NCI-H2196 (cell line): ENCODE results near the gene LIPC.

Experiments
- DNase-seq: peaks from one replicate; lab custom pipeline; 2025; ENCODE audit not compliant: unreplicated experiment; lab: John Stamatoyannopoulos, UW

LIPC gene

DNA sequence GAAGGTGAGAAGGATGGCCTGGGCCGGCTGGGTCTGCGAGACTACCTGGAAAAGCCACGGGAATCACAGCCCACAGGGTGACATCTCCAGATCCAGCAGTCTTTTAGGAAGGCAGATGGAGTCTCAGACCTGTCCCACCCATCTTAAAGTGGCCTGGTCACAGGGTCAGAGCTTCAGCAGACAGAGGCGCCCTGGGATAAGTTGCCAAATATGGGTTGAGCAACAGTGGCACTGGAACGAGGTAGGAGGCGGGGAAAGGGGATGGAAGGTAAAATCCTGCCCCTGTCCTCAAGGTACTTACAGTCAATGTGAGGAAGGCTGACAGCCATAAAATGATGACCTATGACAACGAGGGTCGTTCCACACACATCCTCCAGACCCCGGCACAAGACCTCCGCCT, 80.7 kb downstream of the LIPC start:
- DNase-seq: no peak

DNA sequence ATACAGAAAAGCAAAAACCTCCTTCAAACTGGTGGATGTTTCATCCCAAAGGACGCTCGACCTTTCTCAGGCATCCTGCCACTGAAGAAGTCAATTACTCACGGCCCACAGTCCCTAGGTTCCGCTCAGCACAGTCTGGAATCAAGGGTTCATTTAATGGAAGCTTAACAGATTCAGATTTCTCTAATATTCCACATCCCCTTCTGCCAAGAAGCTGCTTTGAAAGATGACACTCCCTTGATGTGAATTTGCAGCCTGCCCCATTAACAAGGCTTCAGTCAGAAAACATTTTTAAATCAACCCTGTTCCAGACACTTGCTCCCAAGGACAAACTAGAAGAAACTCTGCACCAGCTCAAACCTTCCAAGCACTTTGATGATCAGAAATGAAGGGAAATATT, 81.2 kb downstream of the LIPC start:
- DNase-seq: no peak

DNA sequence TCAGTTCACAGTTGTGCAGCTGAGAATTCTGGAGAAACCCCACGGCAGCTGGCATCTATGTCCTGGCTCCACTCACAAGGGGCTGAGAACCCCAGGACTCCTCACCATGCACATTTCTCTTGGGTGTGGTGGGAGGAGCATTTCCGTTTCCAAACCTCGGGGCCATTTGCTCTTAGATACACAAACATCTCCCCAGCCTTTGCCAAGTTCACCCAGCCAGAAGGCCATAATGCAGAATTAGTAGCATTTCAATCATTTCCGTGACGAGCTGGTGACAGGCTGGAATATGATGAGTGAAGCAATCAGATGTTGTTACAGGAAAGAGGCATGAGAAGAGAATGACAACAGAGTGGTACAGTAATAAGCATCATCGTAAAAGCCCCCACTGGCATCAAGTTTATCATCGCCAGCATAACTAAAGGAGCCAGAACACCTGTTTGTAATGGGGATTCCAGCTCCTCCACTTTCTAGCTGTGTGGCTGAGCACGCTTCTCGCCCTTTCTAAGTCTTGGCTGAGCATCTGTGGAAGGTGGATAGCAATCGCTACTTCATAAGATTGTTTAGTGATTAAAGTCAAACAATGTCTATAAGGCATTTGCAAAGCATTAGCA, 82.0 kb downstream of the LIPC start:
- no peak for DNase-seq

DNA sequence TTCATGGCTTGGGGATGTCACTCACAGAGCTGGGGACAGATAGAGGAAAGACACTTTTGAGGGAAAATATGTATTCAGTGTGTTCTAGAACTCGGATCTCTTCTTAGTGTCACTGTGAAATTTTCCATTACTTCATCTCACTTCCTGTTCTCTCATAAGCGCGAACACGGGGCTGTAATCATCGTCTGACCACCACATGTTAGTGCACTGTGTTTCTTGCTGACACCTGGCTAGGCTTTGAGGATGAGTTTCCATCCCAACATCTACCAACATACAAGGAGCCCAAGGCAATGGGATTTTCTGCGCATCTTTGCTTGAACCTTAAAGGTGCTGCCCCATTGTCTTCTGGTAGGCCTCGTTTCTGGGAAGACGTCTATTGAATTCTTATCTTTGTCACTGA, 84.0 kb downstream of the LIPC start:
- no peak for DNase-seq

DNA sequence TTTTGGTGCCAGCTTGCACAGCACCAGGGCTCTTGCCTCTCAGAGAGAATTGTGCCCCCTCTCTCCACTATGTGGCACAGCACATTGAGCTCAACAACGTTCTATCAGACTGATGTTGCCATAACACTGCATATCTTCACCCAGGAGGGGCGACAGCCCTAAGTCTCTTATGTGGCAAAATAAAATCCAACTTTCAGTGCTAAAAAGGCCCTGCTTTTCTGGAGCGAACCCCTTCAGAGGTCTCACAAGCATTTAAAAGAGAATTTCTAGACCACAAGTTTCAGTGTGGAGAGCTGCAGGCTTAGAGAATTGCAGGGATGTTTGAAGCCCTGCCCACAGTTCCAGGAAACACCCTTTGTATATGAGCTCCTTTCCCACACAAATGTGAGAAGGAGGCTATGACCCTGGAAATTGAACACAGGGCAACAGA, 85.5 kb downstream of the LIPC start:
- no peak for DNase-seq

DNA sequence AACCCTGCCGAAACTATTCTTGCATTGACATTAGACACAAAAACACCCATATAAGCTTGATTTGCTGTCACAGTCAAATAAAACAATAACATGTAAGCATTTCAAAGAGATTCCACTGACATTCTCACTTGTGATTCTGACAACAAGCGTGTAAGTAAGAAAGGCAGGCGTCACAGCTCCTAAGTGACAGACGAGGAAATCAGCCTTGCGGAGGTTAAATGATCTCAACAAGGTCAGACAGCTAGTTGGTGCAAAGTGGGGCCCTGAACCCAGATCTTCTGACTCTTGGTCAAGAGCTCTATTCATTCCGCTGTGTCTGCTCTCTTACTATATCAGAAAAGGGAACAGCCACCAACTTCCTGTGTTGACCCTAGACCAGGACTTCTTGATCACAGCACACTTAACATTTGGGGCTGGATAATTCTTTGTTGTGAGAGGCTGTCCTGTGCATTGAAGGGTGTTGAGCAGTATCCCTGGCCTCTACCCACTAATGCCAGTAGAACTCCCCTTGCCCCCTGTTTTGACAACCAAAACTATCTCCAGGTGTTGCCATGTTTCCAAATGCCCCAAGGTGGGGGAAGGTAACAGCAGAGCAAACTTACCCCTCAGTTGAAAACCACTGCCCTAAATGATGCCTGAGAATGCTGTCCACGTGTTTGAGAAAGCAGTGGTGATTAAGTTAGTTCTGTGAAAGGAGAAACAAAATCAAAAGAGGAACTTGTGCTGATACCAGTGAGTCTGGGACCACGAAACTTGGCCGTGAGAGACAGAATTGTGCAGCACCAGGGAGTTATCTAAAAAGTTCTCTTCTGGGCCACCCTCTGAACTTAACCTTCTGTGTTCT, 86.1 kb downstream of the LIPC start:
- DNase-seq: no peak

DNA sequence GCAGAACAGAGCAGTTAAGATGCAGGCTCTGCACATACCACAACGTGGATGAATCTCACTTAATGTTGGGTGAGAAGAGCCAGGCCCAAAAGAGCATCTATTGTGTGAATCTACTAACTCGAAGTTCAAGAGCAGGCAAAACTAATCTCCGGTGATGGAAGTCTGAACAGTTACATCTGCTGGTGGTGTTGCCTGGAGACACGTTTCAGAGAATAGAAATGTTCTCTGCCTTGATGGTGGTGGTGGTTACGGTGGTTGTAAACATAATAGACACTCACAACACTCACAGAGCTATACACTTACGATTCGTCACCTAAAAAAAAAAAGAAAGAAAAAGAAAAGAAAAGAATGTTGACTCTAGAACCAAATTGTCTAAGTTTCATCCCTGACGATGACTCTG, 86.8 kb downstream of the LIPC start:
- DNase-seq: no peak

DNA sequence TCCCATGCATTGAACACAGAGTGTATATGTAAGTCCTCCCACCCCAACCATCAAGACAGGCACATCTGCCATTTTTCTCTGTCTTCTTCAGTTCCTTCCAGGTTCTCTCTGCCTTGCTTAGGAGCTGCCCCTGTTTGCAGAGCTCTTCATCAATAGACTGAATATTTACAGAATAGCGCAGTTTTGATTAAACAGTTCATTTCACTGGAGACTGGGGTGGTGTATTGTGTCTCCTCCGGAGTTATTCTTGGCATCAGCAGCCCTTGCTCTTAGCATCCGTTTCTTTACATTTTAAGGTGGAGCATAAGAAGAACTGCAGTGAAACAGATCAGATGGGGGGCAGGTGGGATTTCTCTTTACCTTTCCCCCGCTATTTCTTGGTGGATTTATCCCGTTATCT, 87.7 kb downstream of the LIPC start:
- DNase-seq: no peak

DNA sequence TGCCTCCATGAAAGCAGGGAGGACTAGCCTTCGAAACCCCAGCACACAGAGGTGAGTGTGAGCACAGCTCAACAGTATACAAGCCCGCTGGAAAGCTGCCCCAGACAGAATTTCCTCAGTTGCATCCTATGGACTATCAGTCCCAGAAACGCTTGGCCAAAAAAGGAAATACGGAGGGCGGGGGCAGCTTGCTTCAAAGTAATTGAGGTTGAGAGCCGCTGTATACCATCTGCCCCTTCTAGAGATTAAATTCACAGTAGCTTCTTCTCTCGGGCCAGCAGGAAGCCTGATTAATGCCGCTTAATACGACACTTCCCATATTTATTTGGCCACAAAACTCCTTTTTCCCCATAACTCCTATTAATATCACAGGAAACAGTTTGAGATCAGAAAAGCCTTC, 88.7 kb downstream of the LIPC start:
- DNase-seq: no peak

DNA sequence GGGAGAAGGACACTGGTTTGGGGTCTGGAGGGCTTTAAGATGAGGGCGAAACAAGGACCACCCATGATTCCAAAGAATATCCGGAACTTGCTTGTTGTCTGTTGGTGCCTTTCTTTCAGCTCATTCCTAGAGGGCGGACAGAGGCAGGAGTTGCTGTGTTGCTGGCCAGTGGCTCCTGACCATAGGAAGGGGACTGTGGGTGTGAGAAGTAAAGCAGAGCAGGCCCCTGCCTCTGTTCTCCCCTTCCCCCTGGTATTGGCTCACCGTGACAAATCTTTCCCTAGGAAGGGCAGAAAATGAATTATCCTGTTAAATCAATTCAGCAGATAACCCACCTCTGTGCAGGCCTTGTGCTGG, 89.1 kb downstream of the LIPC start:
- no peak for DNase-seq

DNA sequence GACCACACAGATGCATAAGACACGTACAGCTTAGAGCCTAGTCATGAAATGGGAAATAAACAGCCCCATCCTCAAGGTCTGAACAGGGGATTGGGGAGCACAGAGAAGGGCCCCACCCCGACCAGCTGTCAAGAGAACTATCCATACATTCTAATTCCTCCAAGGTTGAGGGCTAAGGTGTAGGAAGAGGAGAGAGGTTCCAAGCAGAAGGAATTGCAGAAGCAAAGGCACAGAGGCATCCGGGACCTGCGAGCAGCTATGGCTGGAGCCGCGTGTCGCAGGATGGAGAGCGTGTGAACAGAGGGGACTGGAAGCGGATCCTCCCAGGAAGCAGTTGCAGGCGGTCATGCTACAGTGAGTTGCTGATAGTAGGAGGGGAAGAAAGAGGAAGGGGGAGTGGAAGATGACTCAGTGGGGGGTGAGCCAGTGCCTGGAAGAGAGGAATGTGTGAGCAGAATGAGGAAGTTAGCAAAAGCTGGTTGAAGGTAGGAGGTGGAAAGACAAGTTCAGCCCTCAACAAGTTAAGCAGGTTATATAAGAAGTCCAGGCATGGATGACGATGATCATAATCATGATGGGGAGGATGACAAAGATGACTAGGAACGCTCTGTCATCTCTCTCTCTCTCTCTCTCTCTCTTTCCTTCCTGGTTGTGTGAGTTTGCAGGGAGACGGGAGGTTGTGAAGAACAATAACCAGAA, 89.7 kb downstream of the LIPC start:
- DNase-seq: no peak

DNA sequence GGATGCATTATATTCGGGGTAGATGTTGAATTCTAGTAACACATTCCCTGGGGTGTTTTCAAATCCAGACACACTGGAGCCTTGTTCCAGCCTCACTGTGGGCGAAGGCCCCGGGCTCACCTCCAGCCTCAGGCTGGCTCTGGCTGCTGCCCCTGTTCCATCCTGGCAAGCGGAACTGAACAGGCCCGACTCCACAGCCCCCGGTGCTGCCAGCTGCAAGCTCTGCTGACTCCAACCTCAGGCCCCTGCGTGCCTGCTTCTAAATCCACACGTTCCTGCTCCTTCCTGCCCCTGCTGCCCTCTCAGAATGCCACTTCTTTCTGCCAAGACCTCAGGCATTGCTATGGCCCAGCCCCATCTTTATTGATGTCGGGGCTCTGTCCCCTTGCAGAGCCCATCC, 90.6 kb downstream of the LIPC start:
- no peak for DNase-seq

DNA sequence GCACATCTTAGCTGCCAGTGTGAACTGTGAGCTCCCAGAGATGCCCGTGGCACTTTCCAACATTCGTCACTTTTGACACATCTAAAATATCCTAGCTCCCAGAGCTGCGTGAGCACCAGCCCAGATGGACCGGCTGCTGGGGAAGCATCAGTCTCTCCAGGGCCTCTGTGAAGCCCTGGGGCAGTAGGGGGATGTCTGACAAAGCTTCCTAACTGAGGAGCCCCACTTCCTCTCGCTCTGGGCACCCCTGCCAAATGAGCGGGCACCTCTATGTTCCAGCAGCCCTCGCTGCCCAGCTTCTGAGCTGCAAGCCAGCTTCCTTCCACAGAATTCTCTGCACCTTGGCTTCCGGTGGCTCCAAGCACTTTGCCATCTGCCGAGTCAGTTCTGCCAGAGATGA, 91.1 kb downstream of the LIPC start:
- DNase-seq: no peak

DNA sequence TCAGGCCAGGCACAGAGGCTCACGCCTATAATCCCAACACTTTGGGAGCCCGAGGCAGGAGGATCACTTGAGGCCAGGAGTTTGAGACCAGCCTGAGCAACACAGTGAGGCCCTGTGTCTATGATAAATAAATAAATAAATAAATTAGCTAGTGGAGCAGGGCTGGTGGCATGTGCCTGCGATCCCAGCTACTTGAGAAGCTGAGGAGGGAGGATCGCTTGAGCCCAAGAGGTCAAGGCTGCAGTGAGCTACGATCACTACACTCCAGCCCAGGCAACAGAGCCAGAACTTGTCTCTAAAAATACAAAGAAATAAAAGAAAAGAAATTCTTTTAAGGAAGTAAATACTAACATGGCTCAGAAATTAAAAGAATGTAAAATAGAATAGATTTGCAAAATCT, 91.8 kb downstream of the LIPC start:
- no peak for DNase-seq

DNA sequence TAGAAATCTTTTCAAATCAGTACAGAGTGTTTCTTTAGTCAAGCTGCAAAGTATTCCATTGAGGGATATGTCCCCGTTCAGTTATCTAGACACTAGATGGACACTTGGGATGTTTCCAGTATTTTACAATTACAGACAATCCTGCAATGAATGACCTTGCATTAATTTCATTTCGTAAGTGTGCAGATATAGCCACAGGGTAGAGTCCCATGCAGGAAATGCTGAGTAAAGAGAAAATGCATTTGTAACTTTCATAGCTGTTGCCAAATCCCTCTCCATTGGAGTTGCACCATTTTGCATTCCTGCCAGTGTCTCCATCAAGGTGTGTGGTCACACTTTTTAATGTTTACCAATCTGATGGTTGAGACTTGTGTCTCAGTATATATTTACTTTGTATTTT, 92.5 kb downstream of the LIPC start:
- no peak for DNase-seq

DNA sequence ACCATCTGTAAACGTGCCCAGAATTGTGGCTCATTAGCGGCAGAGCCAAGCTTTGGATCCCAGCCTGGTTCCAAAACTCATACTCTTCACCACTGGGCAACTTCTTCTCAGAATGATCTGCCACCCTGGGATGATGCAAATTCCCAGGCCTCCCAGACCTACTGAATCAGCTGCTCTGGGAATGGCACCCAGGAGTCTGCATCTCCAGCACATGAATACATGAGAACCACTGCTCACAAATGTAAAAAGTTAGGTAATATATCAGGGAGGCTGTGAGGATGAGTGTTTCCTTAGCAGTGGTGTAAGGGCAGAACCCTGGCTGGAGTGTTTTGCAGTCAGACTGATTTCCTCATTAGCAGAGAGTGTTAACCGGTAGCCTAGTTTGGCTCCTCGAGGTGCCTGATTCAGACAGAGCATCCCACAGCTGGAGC, 94.2 kb downstream of the LIPC start:
- DNase-seq: no peak

DNA sequence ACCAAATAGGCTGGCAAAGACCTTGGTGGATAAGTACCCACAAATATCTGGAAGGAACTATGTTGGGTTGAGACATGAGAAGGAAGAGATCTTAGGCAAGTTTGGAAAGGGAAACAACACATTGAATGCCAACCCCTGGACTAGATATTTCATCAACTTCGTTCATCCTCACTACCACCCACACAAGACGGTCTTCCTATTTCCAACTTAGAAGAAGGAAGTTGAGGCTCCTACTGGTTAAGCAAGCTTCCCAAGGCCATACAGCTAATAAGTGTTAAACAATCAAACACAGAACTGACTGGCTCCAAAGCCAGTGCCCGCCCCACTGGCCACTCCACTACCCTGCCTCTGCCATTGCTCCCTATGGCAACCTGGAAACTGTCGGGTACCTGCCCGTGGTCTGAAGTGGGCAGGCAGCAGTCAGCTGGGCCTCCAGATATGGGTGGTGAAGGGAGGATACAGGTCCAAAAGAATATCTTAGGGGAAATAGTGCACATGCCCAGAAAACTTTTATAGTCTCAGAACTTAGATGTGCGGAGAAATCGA, 94.9 kb downstream of the LIPC start:
- DNase-seq: no peak

DNA sequence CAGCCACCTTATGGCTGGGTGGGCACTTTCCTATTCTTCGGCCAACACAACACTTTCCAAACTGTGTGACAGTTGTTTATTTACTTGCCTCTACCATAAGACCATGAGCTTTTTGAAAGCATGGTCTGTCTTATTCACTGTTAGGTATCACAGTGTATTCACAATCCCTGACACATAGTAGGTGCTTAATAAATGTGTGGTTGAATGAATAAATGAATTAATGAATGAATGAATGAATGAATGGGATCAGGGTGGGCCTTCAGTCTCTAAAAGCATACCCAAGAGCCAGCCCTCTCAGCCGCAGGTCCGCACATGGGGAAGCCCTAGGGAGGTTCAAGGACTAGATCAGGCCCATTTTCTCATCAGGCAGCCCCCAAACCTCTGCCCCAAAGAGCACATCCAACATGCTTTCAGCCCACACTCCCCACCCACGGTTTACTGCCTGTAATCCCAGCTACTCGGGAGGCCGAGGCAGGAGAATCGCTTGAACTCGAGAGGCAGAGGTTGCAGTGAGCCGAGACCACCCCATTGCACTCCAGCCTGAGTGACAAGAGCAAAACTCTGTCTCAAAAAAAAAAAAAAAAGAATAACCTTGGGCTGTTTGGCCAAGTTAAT, 95.9 kb downstream of the LIPC start:
- no peak for DNase-seq

DNA sequence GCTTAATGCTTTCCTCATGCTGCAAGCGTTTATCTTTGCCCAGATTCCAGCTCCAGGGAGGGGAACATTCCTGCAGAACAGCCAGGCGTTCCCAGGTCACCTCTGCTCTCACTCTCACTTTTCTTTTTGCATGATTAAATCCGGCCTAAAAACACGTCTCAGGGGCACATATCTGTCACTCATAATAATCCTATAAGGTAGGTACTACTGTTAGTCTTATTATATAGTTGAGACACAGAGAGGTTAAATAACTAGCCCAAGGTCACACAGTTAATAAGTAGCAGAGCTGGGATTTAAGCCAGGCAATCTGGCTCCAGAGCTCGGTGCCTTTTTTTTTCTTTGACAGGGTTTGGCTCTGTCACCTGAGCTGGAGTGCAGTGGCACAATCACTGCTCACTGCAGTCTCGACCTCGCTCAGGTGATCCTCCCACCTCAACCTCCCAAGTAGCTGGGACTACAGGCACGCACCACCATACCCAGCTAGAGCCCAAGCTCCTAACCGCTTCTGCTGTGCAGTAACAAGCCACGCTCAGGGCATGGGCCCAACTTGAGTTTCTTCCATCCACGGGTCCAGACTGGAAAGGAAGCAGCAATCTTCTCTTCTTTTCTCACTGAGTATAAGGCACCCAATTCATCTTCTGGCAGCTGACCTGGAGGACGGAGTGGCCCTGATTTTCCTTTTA, 96.5 kb downstream of the LIPC start:
- DNase-seq: no peak

DNA sequence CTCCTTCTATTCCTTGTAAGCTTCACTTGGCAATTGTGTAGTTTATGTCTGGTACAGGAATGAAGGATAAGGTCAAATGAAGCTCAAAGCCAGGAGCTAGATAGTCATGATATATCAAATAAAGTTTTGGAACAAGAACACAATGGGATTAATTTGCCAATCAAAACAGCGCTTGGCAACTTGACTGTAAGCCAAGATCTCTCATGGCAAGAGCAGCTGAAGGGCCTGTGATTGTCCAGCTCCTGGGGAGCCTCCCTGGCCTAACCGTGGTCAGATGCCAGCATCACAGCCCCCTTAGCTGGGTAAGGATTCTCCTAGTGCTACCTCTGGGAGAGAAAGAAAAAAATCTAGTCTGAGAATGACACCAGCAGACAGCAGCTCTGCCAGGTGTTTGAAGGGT, 97.2 kb downstream of the LIPC start:
- no peak for DNase-seq

DNA sequence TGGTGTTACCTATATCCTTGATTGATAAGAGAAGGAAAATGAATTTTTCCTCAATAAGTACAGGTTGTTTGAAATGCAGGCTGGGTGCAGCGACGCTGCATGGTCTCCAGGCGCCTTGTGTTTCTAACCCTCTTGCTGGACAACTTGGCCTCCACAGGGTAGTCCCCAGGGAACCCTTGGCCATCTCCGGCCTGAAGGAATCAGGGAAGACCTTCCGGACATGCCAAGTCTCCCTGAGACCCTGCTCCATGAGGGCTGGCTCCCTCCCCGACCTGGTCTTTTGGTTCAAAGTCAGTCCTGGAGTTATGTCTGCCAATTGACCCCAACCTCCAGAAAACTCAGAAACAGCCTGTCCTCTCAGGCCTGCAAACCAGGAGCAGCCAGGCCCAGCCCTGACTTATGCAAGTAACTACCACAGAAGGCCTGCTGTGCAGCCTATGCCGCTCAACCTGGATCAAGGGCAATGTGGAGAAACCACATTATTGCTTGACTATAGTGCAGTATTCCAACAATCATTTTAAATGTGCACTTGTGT, 98.3 kb downstream of the LIPC start:
- DNase-seq: no peak
